Uterus (tissue), 4 donors: ENCODE measurements around the gene HSPA12B. TPM values are rescaled to one million over a fixed set of nuclear protein-coding genes. Genes with fewer than 3 reads are reported as not detected.

Source experiments
- DNase-seq, 2 donors: peaks; one replicate each; pipeline ENCODE4 v3.0.0-alpha.2; 2019 to 2020
- H3K27ac ChIP-seq, 2 donors: fragments of 200-600 bp; sonication (generic); 1 replicate in 1 of 2; 2 replicates in 1 of 2; pipeline ENCODE4 v1.5.1; 2016 to 2018
- H3K27me3 ChIP-seq, 2 donors: fragments of 200-600 bp; sonication (generic); one replicate each; pipeline ENCODE4 v1.5.1; 2018 to 2019; ENCODE audit warnings: control low read depth in 1 of 2
- H3K36me3 ChIP-seq, 2 donors: fragments of 200-600 bp; sonication (generic); one replicate each; pipeline ENCODE4 v1.5.1; 2019; ENCODE audit warnings: control low read depth in 1 of 2
- H3K4me1 ChIP-seq, 2 donors: fragments of 200-600 bp; sonication (generic); one replicate each; pipeline ENCODE4 v1.5.1; 2018 to 2019; ENCODE audit warnings: control low read depth in 1 of 2
- H3K4me3 ChIP-seq, 2 donors: fragments of 200-600 bp; sonication (generic); 1 replicate in 1 of 2; 2 replicates in 1 of 2; pipeline ENCODE4 v1.5.1; 2018 to 2019; ENCODE audit warnings: mild to moderate bottlenecking in 1 of 2
- H3K9me3 ChIP-seq, 2 donors: fragments of 200-600 bp; sonication (generic); one replicate each; pipeline ENCODE4 v1.5.1; 2019; ENCODE audit warnings: control low read depth in 1 of 2
- POLR2A ChIP-seq, 2 donors: fragments of 450-650 bp; IDR thresholded peaks; one replicate each; pipeline ENCODE4 v1.6.1; 2016; ENCODE audit warnings: antibody characterized with exemption in 2 of 2, mild to moderate bottlenecking in 1 of 2, moderate library complexity in 1 of 2
- intact Hi-C: fragments of 100-400 bp; cut with DNase I; formaldehyde crosslinking; loops from one replicate; pipeline ENCODE4 v1.15.1; 2023; ENCODE audit warnings: low total_unique reads
- total RNA-seq, 4 donors: library from RNA; depleted of rRNA in 3 of 4; stranded (reverse); fragments of >200 nt in 3 of 4; gene quantifications; one replicate each; pipeline versions ENCODE4 v1.1.0 to v1.2.4, GENCODE V29; 2014 to 2023
- TF ChIP-seq, protein P1 (sequence below), 4 experiments: fragments of 200-600 bp in 2 of 4; fragments of 450-650 bp in 2 of 4; sonication (generic) in 2 of 4; IDR thresholded peaks; one replicate each; pipeline ENCODE4 v1.5.1; 2016 to 2019; ENCODE audit warnings: antibody characterized with exemption in 4 of 4, mild to moderate bottlenecking in 2 of 4, moderate library complexity in 1 of 4
- donor health status: DM: yes; HTN: yes; CAD: no.

Gene HSPA12B
- total RNA-seq, 4 donors from 2014 or later, result 4.7 to 46.2 (median 27.6) TPM

DNA sequence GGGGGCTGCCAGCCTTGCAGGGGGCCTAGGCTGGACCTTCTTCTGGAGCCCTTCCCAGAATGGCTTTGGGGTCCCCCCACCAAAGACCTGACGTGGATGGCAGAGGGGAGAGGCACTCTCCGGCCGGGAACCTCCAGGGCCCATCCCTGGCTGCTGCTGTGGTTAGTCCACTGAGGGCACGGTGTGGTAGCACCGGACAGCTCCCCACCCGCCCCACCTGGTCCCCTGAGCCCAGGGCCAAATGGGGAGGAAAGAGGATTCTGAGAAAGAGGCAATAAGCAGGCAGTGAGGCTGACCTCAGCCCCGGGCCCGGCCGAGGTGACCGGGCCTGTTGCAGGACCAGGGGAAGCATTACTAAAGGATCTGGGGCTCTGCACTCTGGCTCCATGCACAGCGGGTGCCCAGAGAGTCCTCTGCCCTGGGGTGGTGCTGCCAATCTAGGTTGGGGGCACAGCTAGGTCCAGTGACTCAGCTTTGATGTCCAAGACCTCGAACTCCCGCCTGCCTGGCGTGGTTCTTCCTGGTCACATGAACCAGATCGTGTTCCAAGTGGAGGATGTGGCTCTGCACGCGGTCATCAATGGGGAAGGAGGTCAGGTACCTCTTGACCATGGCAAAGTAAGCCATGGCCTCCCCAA is 51.9 kb downstream of the HSPA12B start:
- Histone ChIP-seq H3K4me1 (peaks cover 4 to 23% of the 10 kb centered on the region in 2 donors), H3K9me3 (no peaks in the 10 kb centered on the region), H3K27ac (peak overlapping the region in 1 of 2 donors; percentile 84), H3K4me3 (no peak overlapping the region), H3K36me3 (no peaks in the 10 kb centered on the region), H3K27me3 (no peaks in the 10 kb centered on the region)
- no peak for TF ChIP-seq POLR2A (IDR thresholded peaks at IDR 0.05)
- TF ChIP-seq, protein P1, sequence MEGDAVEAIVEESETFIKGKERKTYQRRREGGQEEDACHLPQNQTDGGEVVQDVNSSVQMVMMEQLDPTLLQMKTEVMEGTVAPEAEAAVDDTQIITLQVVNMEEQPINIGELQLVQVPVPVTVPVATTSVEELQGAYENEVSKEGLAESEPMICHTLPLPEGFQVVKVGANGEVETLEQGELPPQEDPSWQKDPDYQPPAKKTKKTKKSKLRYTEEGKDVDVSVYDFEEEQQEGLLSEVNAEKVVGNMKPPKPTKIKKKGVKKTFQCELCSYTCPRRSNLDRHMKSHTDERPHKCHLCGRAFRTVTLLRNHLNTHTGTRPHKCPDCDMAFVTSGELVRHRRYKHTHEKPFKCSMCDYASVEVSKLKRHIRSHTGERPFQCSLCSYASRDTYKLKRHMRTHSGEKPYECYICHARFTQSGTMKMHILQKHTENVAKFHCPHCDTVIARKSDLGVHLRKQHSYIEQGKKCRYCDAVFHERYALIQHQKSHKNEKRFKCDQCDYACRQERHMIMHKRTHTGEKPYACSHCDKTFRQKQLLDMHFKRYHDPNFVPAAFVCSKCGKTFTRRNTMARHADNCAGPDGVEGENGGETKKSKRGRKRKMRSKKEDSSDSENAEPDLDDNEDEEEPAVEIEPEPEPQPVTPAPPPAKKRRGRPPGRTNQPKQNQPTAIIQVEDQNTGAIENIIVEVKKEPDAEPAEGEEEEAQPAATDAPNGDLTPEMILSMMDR (IDR thresholded peaks at IDR 0.05), result no peak
- no peak for DNase-seq
- intact Hi-C loops, result no loop called here

DNA sequence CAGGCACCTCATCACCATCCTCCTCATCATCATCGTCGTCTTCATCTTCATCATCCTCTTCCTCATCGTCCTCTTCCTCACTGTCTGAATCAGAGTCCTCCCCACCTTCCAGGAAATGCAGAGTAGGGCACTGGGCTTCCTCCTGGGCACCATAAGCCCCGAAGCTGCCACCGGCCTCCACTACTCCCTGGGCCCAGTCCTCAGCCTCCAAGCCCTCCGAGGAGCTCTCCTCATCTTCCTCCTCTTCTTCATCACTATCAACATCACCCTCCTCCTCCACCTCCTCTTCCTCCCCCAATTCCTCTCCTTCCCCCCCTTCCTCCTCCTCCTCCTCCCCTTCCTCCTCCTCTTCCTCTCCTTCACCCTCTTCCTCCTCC is 52.4 kb downstream of the HSPA12B start:
- peak overlapping the region; percentile 84 to 85 for H3K27ac ChIP-seq
- H3K9me3 ChIP-seq, result no peaks in the 10 kb centered on the region
- H3K36me3 ChIP-seq, result no peaks in the 10 kb centered on the region
- H3K4me3 ChIP-seq, result peak overlapping the region; percentile 24 to 69
- intact Hi-C loops, result loop anchor here (5.0 kb wide), 1 partner anchor 37 kb away; the partner anchor contains the start of gene AP5S1
- no peak for DNase-seq
- TF ChIP-seq POLR2A (IDR thresholded peaks at IDR 0.05), result no peak
- TF ChIP-seq, protein P1 (IDR thresholded peaks at IDR 0.05), result no peak
- H3K27me3 ChIP-seq, result no peaks in the 10 kb centered on the region
- H3K4me1 ChIP-seq, result peaks cover 4 to 23% of the 10 kb centered on the region in 2 donors

DNA sequence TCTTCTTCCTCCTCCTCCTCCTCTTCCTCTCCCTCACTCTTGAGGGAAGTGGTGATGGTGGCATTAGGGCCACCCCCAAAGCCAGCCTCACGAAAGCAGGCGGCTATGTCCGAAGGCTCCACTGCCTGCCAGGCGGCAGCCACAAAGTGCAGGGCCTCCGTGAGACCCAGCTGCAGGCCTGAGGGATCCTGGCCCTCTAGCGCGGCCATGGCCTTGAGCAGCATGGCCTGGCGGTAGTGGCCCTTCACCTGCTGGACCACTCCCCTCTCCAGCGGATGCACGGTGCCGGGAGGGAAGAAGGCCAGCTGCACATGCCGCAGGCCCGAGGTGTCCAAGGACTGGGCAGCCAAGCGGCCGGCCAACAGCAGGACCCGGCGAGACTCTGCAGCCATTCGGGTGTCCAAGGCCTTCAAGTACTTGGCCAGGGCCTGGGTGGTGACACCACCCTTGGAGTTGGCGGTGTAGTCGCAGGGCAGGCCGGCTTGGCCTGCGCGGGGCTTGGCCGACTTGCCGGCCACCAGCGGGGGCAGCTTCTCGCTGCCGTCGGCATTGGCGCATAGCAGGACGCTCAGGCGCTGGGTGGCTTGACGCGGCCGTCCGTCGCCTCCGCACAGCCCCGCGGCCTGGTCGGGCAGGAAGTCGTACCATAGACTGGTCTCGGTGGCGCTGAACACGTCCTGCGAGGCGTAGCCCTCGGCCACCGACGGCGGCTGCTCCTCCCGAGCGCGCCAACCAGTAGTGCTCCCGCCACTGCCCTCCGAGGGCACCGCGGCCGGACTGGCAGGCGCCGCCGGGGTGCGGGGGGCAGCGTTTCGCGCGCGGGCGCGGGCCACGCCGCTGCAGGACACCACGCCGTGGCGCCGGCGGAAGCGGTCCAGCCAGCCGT is 53.0 kb downstream of the HSPA12B start:
- peak overlapping the region; percentile 84 to 85 for H3K27ac ChIP-seq
- peak overlapping the region; percentile 24 to 69 for H3K4me3 ChIP-seq
- no peaks in the 10 kb centered on the region for H3K9me3 ChIP-seq
- H3K4me1 ChIP-seq, result peaks cover 4 to 23% of the 10 kb centered on the region in 2 donors
- intact Hi-C loops, result loop anchor here (5.0 kb wide), 1 partner anchor 37 kb away; the partner anchor contains the start of gene AP5S1
- H3K36me3 ChIP-seq, result no peaks in the 10 kb centered on the region
- H3K27me3 ChIP-seq, result no peaks in the 10 kb centered on the region
- TF ChIP-seq, protein P1 (IDR thresholded peaks at IDR 0.05), result no peak
- no peak for TF ChIP-seq POLR2A (IDR thresholded peaks at IDR 0.05)
- no peak for DNase-seq

DNA sequence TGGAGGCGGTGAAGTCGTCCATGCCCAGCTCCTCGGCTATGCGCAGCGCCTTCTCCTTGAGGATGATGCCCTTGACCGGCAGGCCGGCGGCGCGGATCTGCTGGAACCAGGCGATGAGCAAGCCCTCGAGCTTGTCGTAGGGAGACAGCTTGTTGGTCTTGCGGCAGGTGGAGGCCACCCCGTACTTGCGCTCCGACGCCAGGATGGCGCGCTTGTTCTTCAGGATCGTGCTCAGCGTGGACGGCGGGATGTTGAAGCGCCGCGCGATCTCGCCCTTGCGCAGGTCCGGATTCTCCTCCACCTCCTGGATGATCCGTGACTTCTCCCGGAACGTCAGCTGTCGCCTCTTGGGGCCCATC is 53.6 kb downstream of the HSPA12B start:
- peak overlapping the region; percentile 84 to 85 for H3K27ac ChIP-seq
- intact Hi-C loops, result loop anchor here (5.0 kb wide), 1 partner anchor 36 kb away; the partner anchor contains the start of gene AP5S1
- H3K27me3 ChIP-seq, result no peaks in the 10 kb centered on the region
- H3K36me3 ChIP-seq, result no peaks in the 10 kb centered on the region
- H3K9me3 ChIP-seq, result no peaks in the 10 kb centered on the region
- H3K4me1 ChIP-seq, result peaks cover 4 to 20% of the 10 kb centered on the region in 2 donors
- TF ChIP-seq, protein P1 (IDR thresholded peaks at IDR 0.05), result no peak
- no peak for TF ChIP-seq POLR2A (IDR thresholded peaks at IDR 0.05)
- H3K4me3 ChIP-seq, result peak overlapping the region; percentile 24 to 69
- DNase-seq, result peak in 1 of 2 donors; percentile 54
